Measurements from ENCODE around the gene DOK7.

The DOK7 gene

DNA sequence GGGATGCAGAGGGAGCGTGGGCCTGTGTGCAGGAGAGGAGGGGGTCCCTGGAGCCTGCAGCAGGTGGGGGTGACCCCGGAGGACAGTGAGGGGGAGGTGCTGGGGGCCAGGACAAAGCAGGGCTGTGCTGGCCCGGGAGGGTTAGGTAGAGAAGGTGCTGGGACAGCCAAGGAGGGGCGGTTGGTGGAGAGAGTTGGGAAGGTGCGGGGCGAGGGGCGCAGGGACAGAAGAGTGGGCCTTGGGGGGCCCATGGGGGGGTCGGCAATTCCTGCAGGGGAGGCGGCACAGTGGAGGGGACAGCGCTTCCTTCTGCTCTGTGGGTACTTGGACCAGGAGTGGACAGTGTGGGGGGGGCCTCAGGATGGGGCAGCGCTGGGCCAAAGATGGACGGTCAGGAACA is 36.6 kb downstream of the DOK7 start:
- no peak overlapping the region for H3K14ac ChIP-seq (ENCODE audit: low read length)

DNA sequence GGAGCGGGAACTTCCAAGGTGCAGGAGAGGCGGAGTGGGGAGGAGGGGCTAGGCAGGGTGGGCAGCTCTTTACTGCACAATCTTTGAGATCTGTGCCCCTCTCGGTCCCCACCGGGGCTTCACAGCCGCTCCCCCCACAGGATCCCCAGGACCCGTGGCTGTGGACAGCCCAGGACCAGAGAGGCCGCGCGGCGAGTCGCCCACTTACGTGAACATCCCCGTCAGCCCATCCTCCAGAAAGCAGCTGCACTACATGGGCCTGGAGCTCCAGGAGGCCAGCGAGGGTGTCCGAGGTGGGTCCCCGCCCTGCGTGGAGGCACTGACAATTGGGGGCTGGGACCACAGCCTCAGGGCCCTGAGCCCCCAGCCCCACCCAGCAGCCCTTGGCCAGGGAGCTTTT is 37.0 kb downstream of the DOK7 start:
- no CpG with 5 or more reads among the region's 17 CpGs for WGBS (ENCODE audit: extremely low coverage, insufficient coverage, insufficient read length)
- Histone ChIP-seq H3K23ac (ENCODE audit: low read length) (no peak overlapping the region), H2BK12ac (ENCODE audit: low read length) (no peak overlapping the region), H4K91ac (ENCODE audit: low read depth, low read length) (no peak overlapping the region), H3K79me2 (ENCODE audit: control insufficient read depth, insufficient read depth, low read length, poor library complexity) (no peaks in the 10 kb centered on the region), H2AK5ac (ENCODE audit: low read length) (no peak overlapping the region), H4K8ac (ENCODE audit: low read depth, low read length) (no peak overlapping the region), H3K4me3 (ENCODE audit: low read depth, low read length) (no peak overlapping the region), H2BK5ac (ENCODE audit: low read depth, low read length, poor library complexity) (no peak overlapping the region), H3K27me3 (ENCODE audit: insufficient read depth, low read length) (no peaks in the 10 kb centered on the region), H4K12ac (ENCODE audit: low read depth, low read length) (no peak overlapping the region), H3K9ac (ENCODE audit: low read length) (no peak overlapping the region), H3K14ac (ENCODE audit: low read length) (no peak overlapping the region), H3K79me1 (ENCODE audit: low read length) (no peaks in the 10 kb centered on the region), H3K4ac (ENCODE audit: low read depth, low read length) (no peak overlapping the region), H3K36me3 (ENCODE audit: control insufficient read depth in 1 of 2, insufficient read depth in 2 of 2, low read length in 2 of 2) (peaks cover 11 to 28% of the 10 kb centered on the region in 2 experiments), H3K27ac (ENCODE audit: low read depth, low read length) (no peak overlapping the region), H3K18ac (ENCODE audit: low read length) (no peak overlapping the region), H2AFZ (ENCODE audit: insufficient read depth, low read length, poor library complexity) (no peak overlapping the region), H3K4me1 (ENCODE audit: control insufficient read depth in 1 of 2, insufficient read depth in 2 of 2, low read length in 2 of 2) (no peaks in the 10 kb centered on the region), H3K4me2 (ENCODE audit: low read length) (no peak overlapping the region), H2BK120ac (ENCODE audit: insufficient read depth, low read length, poor library complexity) (no peak overlapping the region), H3K9me3 (ENCODE audit: insufficient read depth, low read depth, low read length) (no peaks in the 10 kb centered on the region)
- DNase-seq: no peak

More for the DNA sequence above, 36.6 kb downstream of the DOK7 start:
- H2AFZ ChIP-seq (ENCODE audit: insufficient read depth, low read length, poor library complexity): no peak overlapping the region
- H4K8ac ChIP-seq (ENCODE audit: low read depth, low read length): no peak overlapping the region
- H2AK5ac ChIP-seq (ENCODE audit: low read length): no peak overlapping the region
- no peaks in the 10 kb centered on the region for H3K27me3 ChIP-seq (ENCODE audit: insufficient read depth, low read length)
- no peak overlapping the region for H2BK5ac ChIP-seq (ENCODE audit: low read depth, low read length, poor library complexity)
- no peak overlapping the region for H3K23ac ChIP-seq (ENCODE audit: low read length)
- H3K4me3 ChIP-seq (ENCODE audit: low read depth, low read length): no peak overlapping the region
- H4K91ac ChIP-seq (ENCODE audit: low read depth, low read length): no peak overlapping the region
- no peak overlapping the region for H3K18ac ChIP-seq (ENCODE audit: low read length)
- H3K4me2 ChIP-seq (ENCODE audit: low read length): no peak overlapping the region
- no peak overlapping the region for H3K9ac ChIP-seq (ENCODE audit: low read length)
- no peaks in the 10 kb centered on the region for H3K79me2 ChIP-seq (ENCODE audit: control insufficient read depth, insufficient read depth, low read length, poor library complexity)
- no peak overlapping the region for H3K4ac ChIP-seq (ENCODE audit: low read depth, low read length)
- H3K79me1 ChIP-seq (ENCODE audit: low read length): no peaks in the 10 kb centered on the region
- H3K4me1 ChIP-seq (ENCODE audit: control insufficient read depth in 1 of 2, insufficient read depth in 2 of 2, low read length in 2 of 2): no peaks in the 10 kb centered on the region
- DNase-seq: no peak
- no CpG with 5 or more reads among the region's 12 CpGs for WGBS (ENCODE audit: extremely low coverage, insufficient coverage, insufficient read length)
- H4K12ac ChIP-seq (ENCODE audit: low read depth, low read length): no peak overlapping the region
- no peak overlapping the region for H2BK120ac ChIP-seq (ENCODE audit: insufficient read depth, low read length, poor library complexity)
- H3K27ac ChIP-seq (ENCODE audit: low read depth, low read length): no peak overlapping the region
- H3K36me3 ChIP-seq (ENCODE audit: control insufficient read depth in 1 of 2, insufficient read depth in 2 of 2, low read length in 2 of 2): peaks cover 9 to 25% of the 10 kb centered on the region in 2 experiments
- H2BK12ac ChIP-seq (ENCODE audit: low read length): no peak overlapping the region
- no peaks in the 10 kb centered on the region for H3K9me3 ChIP-seq (ENCODE audit: insufficient read depth, low read depth, low read length)

DNA sequence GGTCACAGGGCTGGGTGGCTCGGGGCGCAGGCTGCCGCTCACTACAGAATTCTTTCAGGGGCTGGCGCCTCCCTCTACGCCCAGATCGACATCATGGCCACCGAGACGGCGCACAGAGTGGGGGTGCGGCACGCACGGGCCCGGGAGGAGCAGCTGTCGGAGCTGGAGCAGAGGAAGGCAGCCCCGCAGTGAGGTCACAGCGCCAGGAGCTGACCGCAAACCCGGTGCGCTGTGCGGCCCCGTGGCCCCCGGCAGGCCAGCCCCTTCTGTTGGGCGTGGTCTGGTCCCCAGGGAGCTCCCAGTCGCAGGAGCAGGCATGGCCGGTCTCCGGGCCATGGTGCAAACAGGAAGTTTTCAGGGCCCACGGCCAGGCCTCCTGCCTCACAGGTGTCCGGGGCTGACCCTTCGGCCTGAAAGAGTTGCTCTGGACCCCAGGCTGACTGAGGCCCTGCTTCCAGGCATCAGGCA is 37.6 kb downstream of the DOK7 start:
- no peaks in the 10 kb centered on the region for H3K27me3 ChIP-seq (ENCODE audit: insufficient read depth, low read length)

DNA sequence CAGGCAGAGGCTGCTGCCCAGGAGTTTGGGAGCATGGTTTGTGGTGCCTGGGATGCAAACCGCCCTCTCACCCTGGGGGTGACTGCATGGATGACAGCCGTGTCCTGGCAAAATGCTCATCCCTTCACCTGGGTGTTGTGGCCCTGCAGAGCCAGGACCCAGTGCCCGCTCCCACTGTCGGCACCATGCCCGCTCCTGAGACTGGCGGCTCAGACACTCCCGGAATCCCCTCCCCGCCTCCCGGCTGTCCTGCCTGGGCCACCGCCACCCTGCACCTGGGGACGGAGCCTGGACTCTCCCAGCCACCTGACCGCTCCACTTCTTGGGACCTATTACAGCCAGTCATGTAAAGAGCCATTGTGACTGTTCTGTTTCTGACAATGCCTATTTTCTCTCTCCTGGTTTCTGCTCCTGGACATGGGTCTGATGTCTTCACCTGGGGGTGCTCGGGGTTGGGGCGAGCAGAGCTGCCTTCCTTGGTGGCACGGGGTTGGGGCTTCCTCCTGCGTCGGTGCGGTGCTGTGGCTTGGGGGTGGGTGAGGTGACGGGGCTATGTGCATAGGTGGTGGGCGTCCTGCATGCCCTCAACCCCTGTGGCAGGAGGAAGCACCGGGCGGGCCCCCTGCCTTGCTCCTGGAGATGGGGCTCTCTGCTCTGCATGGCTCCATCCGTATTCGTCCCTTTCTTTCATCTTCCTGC is 38.2 kb downstream of the DOK7 start:
- H3K23ac ChIP-seq (ENCODE audit: low read length): no peak overlapping the region

More for the DNA sequence above, 37.6 kb downstream of the DOK7 start:
- H2BK120ac ChIP-seq (ENCODE audit: insufficient read depth, low read length, poor library complexity): no peak overlapping the region
- H2AK5ac ChIP-seq (ENCODE audit: low read length): no peak overlapping the region
- no peak overlapping the region for H2AFZ ChIP-seq (ENCODE audit: insufficient read depth, low read length, poor library complexity)
- H4K91ac ChIP-seq (ENCODE audit: low read depth, low read length): no peak overlapping the region
- no peak overlapping the region for H2BK5ac ChIP-seq (ENCODE audit: low read depth, low read length, poor library complexity)
- H4K8ac ChIP-seq (ENCODE audit: low read depth, low read length): no peak overlapping the region
- no peak overlapping the region for H3K9ac ChIP-seq (ENCODE audit: low read length)
- H3K4me2 ChIP-seq (ENCODE audit: low read length): no peak overlapping the region
- no peak overlapping the region for H3K14ac ChIP-seq (ENCODE audit: low read length)
- H3K9me3 ChIP-seq (ENCODE audit: insufficient read depth, low read depth, low read length): no peaks in the 10 kb centered on the region
- peaks cover 16 to 33% of the 10 kb centered on the region in 2 experiments for H3K36me3 ChIP-seq (ENCODE audit: control insufficient read depth in 1 of 2, insufficient read depth in 2 of 2, low read length in 2 of 2)
- no peak overlapping the region for H3K18ac ChIP-seq (ENCODE audit: low read length)
- no peak overlapping the region for H3K27ac ChIP-seq (ENCODE audit: low read depth, low read length)
- no peak overlapping the region for H3K23ac ChIP-seq (ENCODE audit: low read length)
- H3K79me1 ChIP-seq (ENCODE audit: low read length): no peaks in the 10 kb centered on the region
- H3K4ac ChIP-seq (ENCODE audit: low read depth, low read length): no peak overlapping the region
- H3K4me3 ChIP-seq (ENCODE audit: low read depth, low read length): no peak overlapping the region
- no peak overlapping the region for H2BK12ac ChIP-seq (ENCODE audit: low read length)
- H3K4me1 ChIP-seq (ENCODE audit: control insufficient read depth in 1 of 2, insufficient read depth in 2 of 2, low read length in 2 of 2): no peaks in the 10 kb centered on the region
- no CpG with 5 or more reads among the region's 29 CpGs for WGBS (ENCODE audit: extremely low coverage, insufficient coverage, insufficient read length)
- no peaks in the 10 kb centered on the region for H3K79me2 ChIP-seq (ENCODE audit: control insufficient read depth, insufficient read depth, low read length, poor library complexity)
- H4K12ac ChIP-seq (ENCODE audit: low read depth, low read length): no peak overlapping the region
- no peak for DNase-seq

More for the DNA sequence above, 38.2 kb downstream of the DOK7 start:
- DNase-seq: no peak
- H3K9me3 ChIP-seq (ENCODE audit: insufficient read depth, low read depth, low read length): no peaks in the 10 kb centered on the region
- no peaks in the 10 kb centered on the region for H3K79me1 ChIP-seq (ENCODE audit: low read length)
- H2AK5ac ChIP-seq (ENCODE audit: low read length): no peak overlapping the region
- no peaks in the 10 kb centered on the region for H3K27me3 ChIP-seq (ENCODE audit: insufficient read depth, low read length)
- H4K91ac ChIP-seq (ENCODE audit: low read depth, low read length): no peak overlapping the region
- no peak overlapping the region for H2AFZ ChIP-seq (ENCODE audit: insufficient read depth, low read length, poor library complexity)
- no peak overlapping the region for H3K27ac ChIP-seq (ENCODE audit: low read depth, low read length)
- H3K14ac ChIP-seq (ENCODE audit: low read length): no peak overlapping the region
- no peak overlapping the region for H4K12ac ChIP-seq (ENCODE audit: low read depth, low read length)
- H2BK5ac ChIP-seq (ENCODE audit: low read depth, low read length, poor library complexity): no peak overlapping the region
- H3K36me3 ChIP-seq (ENCODE audit: control insufficient read depth in 1 of 2, insufficient read depth in 2 of 2, low read length in 2 of 2): peaks cover 18 to 36% of the 10 kb centered on the region in 2 experiments
- no peaks in the 10 kb centered on the region for H3K4me1 ChIP-seq (ENCODE audit: control insufficient read depth in 1 of 2, insufficient read depth in 2 of 2, low read length in 2 of 2)
- H4K8ac ChIP-seq (ENCODE audit: low read depth, low read length): no peak overlapping the region
- H3K4me2 ChIP-seq (ENCODE audit: low read length): no peak overlapping the region
- H3K4ac ChIP-seq (ENCODE audit: low read depth, low read length): no peak overlapping the region
- no peak overlapping the region for H3K18ac ChIP-seq (ENCODE audit: low read length)
- no peak overlapping the region for H3K4me3 ChIP-seq (ENCODE audit: low read depth, low read length)
- no peaks in the 10 kb centered on the region for H3K79me2 ChIP-seq (ENCODE audit: control insufficient read depth, insufficient read depth, low read length, poor library complexity)
- no peak overlapping the region for H2BK12ac ChIP-seq (ENCODE audit: low read length)
- H3K9ac ChIP-seq (ENCODE audit: low read length): no peak overlapping the region
- no peak overlapping the region for H2BK120ac ChIP-seq (ENCODE audit: insufficient read depth, low read length, poor library complexity)
- WGBS (ENCODE audit: extremely low coverage, insufficient coverage, insufficient read length): no CpG with 5 or more reads among the region's 24 CpGs
